Measurements from ENCODE around the gene NGEF. TPM values are rescaled to one million over a fixed set of nuclear protein-coding genes. Genes with fewer than 3 reads are reported as not detected.

The NGEF gene
- total and polyA plus RNA-seq, 7 donors: 0.28 to 13.9 (median 10.8) TPM; not detected in 2

GRCh38 chr2:232885264-232885961 lies 127.6 kb downstream of the NGEF start:
- Histone ChIP-seq H3K4me3 (no peak overlapping the region), H3K27ac (no peak overlapping the region), H3K9me3 (no peaks in the 10 kb centered on the region), H3K27me3 (peaks cover 2 to 19% (median 3%) of the 10 kb centered on the region in 3 donors), H3K36me3 (no peaks in the 10 kb centered on the region), H3K4me1 (no peaks in the 10 kb centered on the region)
- intact Hi-C loops (cut with DNase I): no loop called here
- 85 to 86% methylated on average over 25 of the region's 25 CpGs for WGBS, 2 donors
- no peak for DNase-seq
- TF ChIP-seq POLR2AphosphoS5 (IDR thresholded peaks at IDR 0.05) (no peak), POLR2A (IDR thresholded peaks at IDR 0.05) (no peak), EP300 (IDR thresholded peaks at IDR 0.05) (no peak)
- TF ChIP-seq, protein P1, sequence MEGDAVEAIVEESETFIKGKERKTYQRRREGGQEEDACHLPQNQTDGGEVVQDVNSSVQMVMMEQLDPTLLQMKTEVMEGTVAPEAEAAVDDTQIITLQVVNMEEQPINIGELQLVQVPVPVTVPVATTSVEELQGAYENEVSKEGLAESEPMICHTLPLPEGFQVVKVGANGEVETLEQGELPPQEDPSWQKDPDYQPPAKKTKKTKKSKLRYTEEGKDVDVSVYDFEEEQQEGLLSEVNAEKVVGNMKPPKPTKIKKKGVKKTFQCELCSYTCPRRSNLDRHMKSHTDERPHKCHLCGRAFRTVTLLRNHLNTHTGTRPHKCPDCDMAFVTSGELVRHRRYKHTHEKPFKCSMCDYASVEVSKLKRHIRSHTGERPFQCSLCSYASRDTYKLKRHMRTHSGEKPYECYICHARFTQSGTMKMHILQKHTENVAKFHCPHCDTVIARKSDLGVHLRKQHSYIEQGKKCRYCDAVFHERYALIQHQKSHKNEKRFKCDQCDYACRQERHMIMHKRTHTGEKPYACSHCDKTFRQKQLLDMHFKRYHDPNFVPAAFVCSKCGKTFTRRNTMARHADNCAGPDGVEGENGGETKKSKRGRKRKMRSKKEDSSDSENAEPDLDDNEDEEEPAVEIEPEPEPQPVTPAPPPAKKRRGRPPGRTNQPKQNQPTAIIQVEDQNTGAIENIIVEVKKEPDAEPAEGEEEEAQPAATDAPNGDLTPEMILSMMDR (IDR thresholded peaks at IDR 0.05): no peak

DNA sequence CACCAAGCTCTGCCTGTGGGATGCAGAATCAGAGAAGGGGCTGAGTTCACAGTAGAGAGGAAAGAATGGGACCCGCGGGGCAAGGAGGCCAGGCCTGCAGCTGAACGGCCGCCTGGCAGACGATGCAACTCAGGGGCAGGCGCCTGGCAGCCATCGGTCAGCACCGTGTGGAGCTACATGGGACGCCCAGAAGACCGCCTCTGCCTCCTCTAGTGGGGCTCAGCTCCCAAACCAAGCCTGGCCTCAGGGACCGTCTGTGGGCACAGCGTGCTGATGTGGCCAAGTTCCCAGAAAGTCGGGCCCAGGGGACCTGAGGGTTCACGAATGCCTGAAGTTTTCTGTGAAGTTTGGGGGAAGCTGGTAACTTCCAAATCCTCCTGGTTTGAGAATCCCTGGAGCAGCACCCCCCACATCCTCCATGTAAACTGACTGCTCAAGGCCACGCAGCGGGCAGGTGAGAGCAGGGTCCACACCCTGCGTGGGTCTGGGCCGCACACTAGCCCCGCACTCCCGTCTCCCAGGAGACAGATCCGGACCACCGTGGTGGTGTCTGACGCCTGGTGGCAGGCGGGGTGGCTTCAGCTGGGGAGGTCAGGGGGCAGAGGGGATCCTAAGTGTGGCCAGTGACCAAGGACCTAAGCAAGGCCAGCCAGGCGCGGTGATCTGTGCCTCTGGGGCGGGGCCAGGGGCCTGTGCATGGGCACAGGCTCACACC lies 128.3 kb downstream of the NGEF start:
- intact Hi-C loops (cut with DNase I): no loop called here
- no peak for DNase-seq

GRCh38 chr2:232884001-232884421 lies 129.0 kb downstream of the NGEF start:
- peaks cover 0 to 12% (median 0%) of the 10 kb centered on the region in 3 donors for H3K27me3 ChIP-seq
- 87 to 88% methylated on average over 11 of the region's 11 CpGs for WGBS, 2 donors
- intact Hi-C loops (cut with DNase I): no loop called here

More for the DNA sequence above, 128.3 kb downstream of the NGEF start:
- H3K27me3 ChIP-seq: peaks cover 0 to 14% (median 2%) of the 10 kb centered on the region in 3 donors
- H3K9me3 ChIP-seq: no peaks in the 10 kb centered on the region
- H3K27ac ChIP-seq: no peak overlapping the region
- H3K4me3 ChIP-seq: no peak overlapping the region
- no peaks in the 10 kb centered on the region for H3K4me1 ChIP-seq
- TF ChIP-seq, protein P1 (IDR thresholded peaks at IDR 0.05): no peak
- no peak for TF ChIP-seq POLR2A (IDR thresholded peaks at IDR 0.05)
- no peak for TF ChIP-seq POLR2AphosphoS5 (IDR thresholded peaks at IDR 0.05)
- no peak for TF ChIP-seq EP300 (IDR thresholded peaks at IDR 0.05)
- WGBS, 2 donors: 90 to 94% methylated on average over 27 of the region's 27 CpGs
- H3K36me3 ChIP-seq: no peaks in the 10 kb centered on the region

GRCh38 chr2:232883116-232883721 lies 129.8 kb downstream of the NGEF start:
- Histone ChIP-seq H3K4me1 (no peaks in the 10 kb centered on the region), H3K4me3 (no peak overlapping the region), H3K27me3 (peaks cover 0 to 12% (median 0%) of the 10 kb centered on the region in 3 donors), H3K27ac (no peak overlapping the region), H3K9me3 (no peaks in the 10 kb centered on the region), H3K36me3 (no peaks in the 10 kb centered on the region)
- no peak for TF ChIP-seq POLR2A (IDR thresholded peaks at IDR 0.05)
- no peak for TF ChIP-seq EP300 (IDR thresholded peaks at IDR 0.05)
- TF ChIP-seq, protein P1 (IDR thresholded peaks at IDR 0.05): no peak
- TF ChIP-seq POLR2AphosphoS5 (IDR thresholded peaks at IDR 0.05): no peak
- DNase-seq: no peak
- WGBS, 2 donors: 91 to 94% methylated on average over 29 of the region's 29 CpGs
- intact Hi-C loops (cut with DNase I): no loop called here

More at GRCh38 chr2:232884001-232884421, 129.0 kb downstream of the NGEF start:
- Histone ChIP-seq H3K4me3 (no peak overlapping the region), H3K9me3 (no peaks in the 10 kb centered on the region), H3K27ac (no peak overlapping the region), H3K36me3 (no peaks in the 10 kb centered on the region), H3K4me1 (no peaks in the 10 kb centered on the region)
- no peak for DNase-seq
- no peak for TF ChIP-seq POLR2AphosphoS5 (IDR thresholded peaks at IDR 0.05)
- TF ChIP-seq EP300 (IDR thresholded peaks at IDR 0.05): no peak
- TF ChIP-seq POLR2A (IDR thresholded peaks at IDR 0.05): no peak
- TF ChIP-seq, protein P1 (IDR thresholded peaks at IDR 0.05): no peak
